Measurements from ENCODE around the gene PARD3.

- TF ChIP-seq POLR2AphosphoS5 (IDR thresholded peaks at IDR 0.05) (no peak), CTCF (IDR thresholded peaks at IDR 0.05) (no peak), EP300 (IDR thresholded peaks at IDR 0.05; ENCODE audit: low read depth) (no peak), POLR2A (IDR thresholded peaks at IDR 0.05) (no peak)
These were observed 434.2 kb downstream of the PARD3 start for GRCh38 chr10:34380856-34381255.
